HG03025 (cell line): ENCODE data around the gene KDM5C.
"Not testable (repeated sequence)": the region's sequence is repeated elsewhere in the genome, so short reads cannot be mapped to it uniquely, and the experiment has no call there.

ENCODE experiments used
- ATAC-seq: cut with Tn5 transposase; IDR thresholded peaks from one replicate; pipeline ENCODE4 v1.9.1; 2021; ENCODE audit warnings: mild to moderate bottlenecking, moderate library complexity; ENCODE audit not compliant: unreplicated experiment, low FRiP score

KDM5C gene

GRCh38 chrX:53195401-53195800 lies 29.6 kb downstream of the KDM5C start:
- no peak for ATAC-seq

- no peak for ATAC-seq
Observed at GRCh38 chrX:53194308-53194707, 30.7 kb downstream of the KDM5C start.

- ATAC-seq, result no peak
Observed at GRCh38 chrX:53193093-53193492, 31.9 kb downstream of the KDM5C start.

- ATAC-seq, result no peak
Observed at GRCh38 chrX:53190363-53190960, 34.5 kb downstream of the KDM5C start.

GRCh38 chrX:53188763-53189162 lies 36.2 kb downstream of the KDM5C start:
- no peak for ATAC-seq

GRCh38 chrX:53186351-53186750 lies 38.7 kb downstream of the KDM5C start:
- no peak for ATAC-seq

GRCh38 chrX:53184836-53185235 lies 40.2 kb downstream of the KDM5C start:
- ATAC-seq, result no peak

GRCh38 chrX:53171356-53171755 lies 53.7 kb downstream of the KDM5C start:
- no peak for ATAC-seq

- ATAC-seq, result no peak
Observed at GRCh38 chrX:53166103-53166502, 58.9 kb downstream of the KDM5C start.

- ATAC-seq, result not testable (repeated sequence)
Observed at GRCh38 chrX:53164566-53164965, 60.4 kb downstream of the KDM5C start.

- no peak for ATAC-seq
Observed at GRCh38 chrX:53163436-53163835, 61.6 kb downstream of the KDM5C start.

GRCh38 chrX:53160297-53160983 lies 64.6 kb downstream of the KDM5C start:
- ATAC-seq, result no peak

- no peak for ATAC-seq
Observed at GRCh38 chrX:53159184-53159583, 65.8 kb downstream of the KDM5C start.

GRCh38 chrX:53156207-53156596 lies 68.8 kb downstream of the KDM5C start:
- ATAC-seq, result no peak

- no peak for ATAC-seq
Observed at GRCh38 chrX:53155512-53156206, 69.3 kb downstream of the KDM5C start.

GRCh38 chrX:53153581-53153980 lies 71.4 kb downstream of the KDM5C start:
- ATAC-seq, result no peak
